T-helper 1 cell treated with Interleukin-12 subunit alpha and Interleukin-12 subunit beta and Interleukin-4 antibody, amounts not matched to agents 30 μg/mL and 1 μg/mL, for 36 hours (primary cell): Measurements from ENCODE around the gene FBXW4.

Experiments used
- H3K27ac Mint-ChIP-seq: one replicate; pipeline ENCODE4 v1.8.0; 2021; ENCODE audit warnings: mild to moderate bottlenecking, mixed read lengths
- H3K27me3 Mint-ChIP-seq: one replicate; pipeline ENCODE4 v1.8.0; 2021; ENCODE audit warnings: low read depth, mixed read lengths
- H3K36me3 Mint-ChIP-seq: one replicate; pipeline ENCODE4 v1.8.0; 2021; ENCODE audit warnings: low read depth, mixed read lengths
- H3K4me1 Mint-ChIP-seq: one replicate; pipeline ENCODE4 v1.8.0; 2021; ENCODE audit warnings: low read depth, mixed read lengths
- H3K4me3 Mint-ChIP-seq: one replicate; pipeline ENCODE4 v1.8.0; 2021; ENCODE audit warnings: mild to moderate bottlenecking, moderate library complexity, mixed read lengths
- H3K9me3 Mint-ChIP-seq: one replicate; pipeline ENCODE4 v1.8.0; 2021; ENCODE audit warnings: mixed read lengths

FBXW4 gene

DNA sequence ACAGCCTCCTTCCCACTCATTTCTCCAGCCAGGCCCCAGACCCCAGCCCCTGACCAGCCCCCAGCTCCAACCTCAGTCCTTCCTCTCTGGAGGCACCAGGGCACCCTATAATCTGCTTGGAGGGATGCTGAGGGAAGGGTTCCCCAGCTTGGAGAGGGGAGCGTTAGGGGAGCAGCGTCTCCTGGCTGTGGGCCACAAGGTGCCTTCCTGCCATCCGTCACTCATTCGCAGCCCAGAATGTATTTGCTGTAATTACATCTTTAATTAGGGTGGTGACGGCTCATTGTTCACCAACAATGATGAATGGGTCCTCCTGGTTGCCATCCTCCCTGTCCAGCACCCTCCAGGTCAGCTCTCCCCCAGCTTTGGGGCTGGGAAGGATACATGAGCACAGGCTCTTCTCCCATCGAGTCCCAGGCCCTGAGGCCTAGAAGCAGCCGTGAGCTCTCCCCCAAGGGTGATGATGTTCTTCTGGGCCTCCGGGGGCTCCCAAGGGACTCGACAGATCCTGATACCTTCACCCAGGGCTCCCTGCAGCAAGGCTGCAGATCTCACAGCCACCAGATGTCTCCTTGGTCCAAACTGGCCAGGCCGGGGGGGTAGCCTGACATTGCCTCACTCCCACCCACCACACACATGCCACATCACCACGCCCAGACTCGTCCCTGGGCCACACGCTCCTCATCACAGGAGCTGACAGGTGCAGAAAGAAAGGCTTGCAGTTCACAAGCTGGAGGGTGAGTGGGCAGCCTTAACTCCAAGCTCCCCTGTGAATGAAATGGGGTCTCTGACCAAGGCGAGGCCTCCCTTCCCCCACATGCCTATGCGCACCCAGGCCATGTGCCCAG is 133.7 kb downstream of the FBXW4 start:
- Mint-ChIP-seq H3K4me3 (no peak overlapping the region), H3K36me3 (no peaks in the 10 kb centered on the region), H3K4me1 (peaks cover 19% of the 10 kb centered on the region), H3K9me3 (no peaks in the 10 kb centered on the region), H3K27me3 (peaks cover 21% of the 10 kb centered on the region), H3K27ac (no peak overlapping the region)
